ENCODE results near the gene PARD6B. TPM values are rescaled to one million over a fixed set of nuclear protein-coding genes. Genes with fewer than 3 reads are reported as not detected.
A peak's percentile ranks its signal among the peaks of the same experiment; 100 is the strongest.

Gene PARD6B
- total RNA-seq, 1 donor from 2014 or later: 45.7 TPM

GRCh38 chr20:50690650-50691572 lies 40.5 kb upstream of the PARD6B start, which contains the start of gene RIPOR3:
TSS of gene RIPOR3 (minus strand) at chr20:50691542. CDS start at chr20:50691128, 414 bp downstream.
- Mint-ChIP-seq H3K36me3 (no peaks in the 10 kb centered on the region), H3K27me3 (ENCODE audit: insufficient read depth, low read depth) (peaks cover 8% of the 10 kb centered on the region), H3K4me3 (peak within 1 kb of the TSS; percentile 76), H3K27ac (peak within 1 kb of the TSS; percentile 72), H3K4me1 (peaks cover 35% of the 10 kb centered on the region), H3K9me3 (no peaks in the 10 kb centered on the region)
- Histone ChIP-seq H3F3A (ENCODE audit: low read depth) (peaks cover 32% of the 10 kb centered on the region), H3K27ac (no peak within 1 kb of the TSS), H3K27me3 (no peaks in the 10 kb centered on the region), H3K4me3 (peak within 1 kb of the TSS; percentile 44), H2AFZ (replicated peaks) (peak within 1 kb of the TSS; percentile 97), H3K9ac (no peak within 1 kb of the TSS), H3K79me2 (ENCODE audit: low read depth) (no peaks in the 10 kb centered on the region), H4K20me1 (ENCODE audit: low read depth) (no peaks in the 10 kb centered on the region), H3K36me3 (no peaks in the 10 kb centered on the region), H3K4me1 (peaks cover 28% of the 10 kb centered on the region), H3K4me2 (peak within 1 kb of the TSS; percentile 87), H3K9me3 (ENCODE audit: low read depth) (no peaks in the 10 kb centered on the region)
- no peak for TF ChIP-seq EZH2phosphoT487 (IDR thresholded peaks at IDR 0.05)
- peak; percentile 72 for DNase-seq (ENCODE audit: low spot score)

GRCh38 chr20:50691573-50692551 lies 39.5 kb upstream of the PARD6B start:
- H4K20me1 ChIP-seq (ENCODE audit: low read depth): no peaks in the 10 kb centered on the region
- peak overlapping the region; percentile 87 for H3K4me2 ChIP-seq
- TF ChIP-seq CTCF (IDR thresholded peaks at IDR 0.05) (no peak), EZH2 (IDR thresholded peaks at IDR 0.05) (peak; percentile 32), EZH2phosphoT487 (IDR thresholded peaks at IDR 0.05) (no peak)
- peak overlapping the region; percentile 72 for H3K27ac Mint-ChIP-seq
- no peaks in the 10 kb centered on the region for H3K79me2 ChIP-seq (ENCODE audit: low read depth)
- no peaks in the 10 kb centered on the region for H3K9me3 ChIP-seq (ENCODE audit: low read depth)
- peak overlapping the region; percentile 97 for H2AFZ ChIP-seq (replicated peaks)
- H3F3A ChIP-seq (ENCODE audit: low read depth): peaks cover 32% of the 10 kb centered on the region
- H3K36me3 ChIP-seq: no peaks in the 10 kb centered on the region
- H3K4me3 ChIP-seq: peak overlapping the region; percentile 44
- no peaks in the 10 kb centered on the region for H3K9me3 Mint-ChIP-seq
- H3K4me1 ChIP-seq: peaks cover 28% of the 10 kb centered on the region
- peak; percentile 60 for DNase-seq (ENCODE audit: low spot score)
- no peak overlapping the region for H3K27ac ChIP-seq
- peaks cover 35% of the 10 kb centered on the region for H3K4me1 Mint-ChIP-seq
- H3K27me3 ChIP-seq: no peaks in the 10 kb centered on the region
- H3K27me3 Mint-ChIP-seq (ENCODE audit: insufficient read depth, low read depth): peaks cover 8% of the 10 kb centered on the region
- no peak overlapping the region for H3K9ac ChIP-seq
- no peaks in the 10 kb centered on the region for H3K36me3 Mint-ChIP-seq
- peak overlapping the region; percentile 76 for H3K4me3 Mint-ChIP-seq

GRCh38 chr20:50692552-50692933 lies 38.8 kb upstream of the PARD6B start:
- Histone ChIP-seq H2AFZ (replicated peaks) (peak overlapping the region; percentile 97), H3K36me3 (no peaks in the 10 kb centered on the region), H3K27ac (no peak overlapping the region), H3K9ac (no peak overlapping the region), H3K4me2 (peak overlapping the region; percentile 87), H3K4me3 (no peak overlapping the region), H3K9me3 (ENCODE audit: low read depth) (no peaks in the 10 kb centered on the region), H4K20me1 (ENCODE audit: low read depth) (no peaks in the 10 kb centered on the region), H3K79me2 (ENCODE audit: low read depth) (no peaks in the 10 kb centered on the region), H3F3A (ENCODE audit: low read depth) (peaks cover 32% of the 10 kb centered on the region), H3K4me1 (peaks cover 28% of the 10 kb centered on the region), H3K27me3 (no peaks in the 10 kb centered on the region)
- TF ChIP-seq EZH2 (IDR thresholded peaks at IDR 0.05): no peak
- TF ChIP-seq EZH2phosphoT487 (IDR thresholded peaks at IDR 0.05): no peak
- no peak for TF ChIP-seq CTCF (IDR thresholded peaks at IDR 0.05)
- H3K4me1 Mint-ChIP-seq: peaks cover 35% of the 10 kb centered on the region
- no peaks in the 10 kb centered on the region for H3K9me3 Mint-ChIP-seq
- H3K27ac Mint-ChIP-seq: no peak overlapping the region
- DNase-seq (ENCODE audit: low spot score): no peak
- peak overlapping the region; percentile 76 for H3K4me3 Mint-ChIP-seq
- H3K27me3 Mint-ChIP-seq (ENCODE audit: insufficient read depth, low read depth): peaks cover 8% of the 10 kb centered on the region
- no peaks in the 10 kb centered on the region for H3K36me3 Mint-ChIP-seq
